GM20000 (cell line): ENCODE results near the gene VWA8.

Source experiments
- DNase-seq: peaks from one replicate; pipeline ENCODE4 v3.0.0; 2012; ENCODE audit warnings: low spot score
- TF ChIP-seq, protein P1 (sequence below): IDR thresholded peaks from 2 replicates; pipeline ENCODE4 v1.5.1; 2012; ENCODE audit warnings: mild to moderate bottlenecking, control low read depth; ENCODE audit errors: extremely low read depth, missing control alignments

The VWA8 gene

DNA sequence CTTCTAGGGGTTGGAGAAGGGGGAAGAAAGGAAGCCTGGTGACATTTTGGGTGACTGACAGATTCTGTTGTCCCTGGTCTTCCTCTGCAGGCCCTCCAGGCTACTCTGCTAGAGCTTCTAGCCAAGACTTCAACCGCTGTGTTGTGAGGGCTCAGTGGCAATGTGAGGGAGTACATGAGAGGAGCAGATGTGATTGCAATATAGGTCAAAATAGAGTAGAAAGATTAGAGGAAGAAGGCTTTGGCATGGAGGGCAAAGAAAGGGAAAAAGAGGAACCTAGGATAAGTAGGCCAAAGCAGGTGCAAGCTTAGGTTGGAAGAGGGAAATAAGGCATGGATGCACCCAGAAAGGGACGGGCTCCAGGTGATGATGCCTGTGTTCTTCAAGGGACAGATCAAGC is 286.7 kb downstream of the VWA8 start:
- TF ChIP-seq, protein P1, sequence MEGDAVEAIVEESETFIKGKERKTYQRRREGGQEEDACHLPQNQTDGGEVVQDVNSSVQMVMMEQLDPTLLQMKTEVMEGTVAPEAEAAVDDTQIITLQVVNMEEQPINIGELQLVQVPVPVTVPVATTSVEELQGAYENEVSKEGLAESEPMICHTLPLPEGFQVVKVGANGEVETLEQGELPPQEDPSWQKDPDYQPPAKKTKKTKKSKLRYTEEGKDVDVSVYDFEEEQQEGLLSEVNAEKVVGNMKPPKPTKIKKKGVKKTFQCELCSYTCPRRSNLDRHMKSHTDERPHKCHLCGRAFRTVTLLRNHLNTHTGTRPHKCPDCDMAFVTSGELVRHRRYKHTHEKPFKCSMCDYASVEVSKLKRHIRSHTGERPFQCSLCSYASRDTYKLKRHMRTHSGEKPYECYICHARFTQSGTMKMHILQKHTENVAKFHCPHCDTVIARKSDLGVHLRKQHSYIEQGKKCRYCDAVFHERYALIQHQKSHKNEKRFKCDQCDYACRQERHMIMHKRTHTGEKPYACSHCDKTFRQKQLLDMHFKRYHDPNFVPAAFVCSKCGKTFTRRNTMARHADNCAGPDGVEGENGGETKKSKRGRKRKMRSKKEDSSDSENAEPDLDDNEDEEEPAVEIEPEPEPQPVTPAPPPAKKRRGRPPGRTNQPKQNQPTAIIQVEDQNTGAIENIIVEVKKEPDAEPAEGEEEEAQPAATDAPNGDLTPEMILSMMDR: no peak
- no peak for DNase-seq

DNA sequence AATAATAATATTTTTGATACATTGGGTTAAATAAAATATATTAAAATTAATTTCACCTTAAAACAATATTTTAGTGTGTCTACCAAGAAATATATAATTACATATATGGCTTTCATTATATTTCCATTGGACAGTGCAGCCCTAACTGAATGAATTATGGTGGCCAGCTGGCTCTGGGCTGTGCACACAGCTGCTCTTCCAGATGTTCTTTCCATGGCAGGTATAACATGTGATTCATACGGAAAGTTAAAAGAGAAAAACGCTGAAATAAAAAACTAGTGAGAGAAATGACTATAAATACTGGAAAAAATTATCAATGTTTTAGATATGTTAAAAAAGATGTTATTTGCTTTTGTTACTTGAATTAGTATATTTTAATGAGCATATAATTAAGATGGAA is 287.3 kb downstream of the VWA8 start:
- TF ChIP-seq, protein P1: no peak

DNA sequence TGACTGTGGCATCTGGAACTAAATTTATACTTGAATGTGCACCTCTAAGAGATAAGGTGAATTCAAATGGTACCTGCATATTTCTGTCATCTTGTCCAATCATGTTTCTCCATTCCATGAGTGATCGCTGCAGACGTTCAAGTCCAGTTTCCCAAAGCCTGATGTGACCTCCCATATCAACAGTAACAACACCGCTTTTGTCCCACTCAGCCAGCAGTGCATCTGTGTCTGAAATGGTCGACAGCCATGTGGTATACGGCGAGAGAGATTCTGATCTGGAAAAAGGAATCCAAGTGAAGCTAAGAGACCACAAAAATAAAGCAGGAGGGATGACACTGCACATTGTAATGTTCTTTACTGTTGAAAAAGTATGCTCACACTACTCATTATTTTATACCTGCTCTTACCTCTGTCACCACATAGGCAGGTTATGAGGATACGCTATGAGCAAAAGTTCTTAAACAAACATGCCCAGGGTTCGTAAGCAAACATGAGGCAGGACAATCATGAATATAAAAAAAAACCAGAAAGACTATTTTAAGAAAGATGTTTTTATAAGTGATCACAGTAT is 290.0 kb downstream of the VWA8 start:
- no peak for DNase-seq
- TF ChIP-seq, protein P1: no peak

More for the DNA sequence above, 287.3 kb downstream of the VWA8 start:
- DNase-seq: no peak

DNA sequence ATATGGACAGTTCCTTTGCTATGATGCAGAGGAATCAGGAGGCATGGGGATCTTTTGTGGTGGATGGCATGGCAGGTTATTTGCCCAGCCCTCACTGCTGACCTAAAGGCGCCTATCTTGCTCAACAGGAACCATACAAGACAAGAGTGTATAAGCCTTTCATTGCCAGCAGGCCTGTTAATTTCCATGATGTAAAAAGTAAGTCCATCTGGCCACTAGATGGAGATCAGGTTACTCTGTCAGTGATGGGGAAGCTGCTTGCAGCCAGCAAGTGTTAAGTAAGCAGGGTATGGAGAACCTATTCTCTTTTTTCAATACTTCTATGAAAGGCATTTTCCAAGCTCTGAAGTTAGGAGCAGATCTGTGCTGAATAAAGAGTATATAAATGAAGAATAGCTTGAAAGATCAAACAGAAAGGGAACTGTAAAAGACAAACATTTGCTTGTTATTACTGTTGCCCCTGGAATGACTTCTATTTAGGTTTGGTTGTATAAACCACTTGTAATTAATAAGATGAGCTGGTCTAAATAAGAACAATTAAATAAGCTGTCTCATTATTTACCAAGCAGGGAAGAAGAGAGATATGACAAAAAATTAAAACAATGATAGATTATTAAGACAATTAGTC is 292.7 kb downstream of the VWA8 start:
- TF ChIP-seq, protein P1: peak; percentile 23
- peak; percentile 64 for DNase-seq

DNA sequence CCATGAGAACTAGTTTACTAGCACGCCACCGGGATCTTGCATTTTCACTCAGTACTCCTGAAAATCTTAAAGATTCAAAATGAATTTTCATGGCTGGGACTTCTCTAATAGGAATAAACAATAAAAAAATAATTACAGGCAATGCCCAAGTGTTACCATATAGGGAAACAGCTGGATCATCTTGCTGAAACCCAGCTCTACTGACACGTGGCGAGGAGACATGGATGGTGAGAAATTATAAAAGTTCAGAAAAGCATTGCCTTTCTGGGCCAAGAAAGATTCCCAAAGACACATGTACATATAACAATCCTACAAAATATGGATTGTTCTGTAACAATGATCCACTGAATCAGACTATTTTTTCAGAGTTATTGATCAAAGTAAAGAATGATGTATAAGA is 294.3 kb downstream of the VWA8 start:
- TF ChIP-seq, protein P1: no peak
- no peak for DNase-seq

DNA sequence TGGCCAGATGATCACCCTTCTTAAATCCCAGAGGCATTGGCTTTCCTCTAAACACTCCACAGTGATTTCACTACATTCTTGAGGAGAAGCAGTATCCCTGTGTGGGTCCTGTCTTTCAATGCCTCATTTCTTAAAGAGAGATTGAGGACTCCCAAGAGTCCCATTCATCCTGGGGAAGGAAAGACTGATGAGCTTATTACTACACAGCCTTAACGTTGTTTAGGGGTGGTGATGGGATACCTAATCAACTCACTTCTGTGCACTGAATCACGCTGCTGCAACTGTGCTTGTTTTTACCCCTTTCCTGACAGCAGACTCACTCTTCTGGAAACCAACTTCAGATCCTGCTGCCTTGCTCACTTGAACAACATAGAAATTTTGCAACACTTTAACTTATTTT is 300.5 kb downstream of the VWA8 start:
- no peak for DNase-seq

DNA sequence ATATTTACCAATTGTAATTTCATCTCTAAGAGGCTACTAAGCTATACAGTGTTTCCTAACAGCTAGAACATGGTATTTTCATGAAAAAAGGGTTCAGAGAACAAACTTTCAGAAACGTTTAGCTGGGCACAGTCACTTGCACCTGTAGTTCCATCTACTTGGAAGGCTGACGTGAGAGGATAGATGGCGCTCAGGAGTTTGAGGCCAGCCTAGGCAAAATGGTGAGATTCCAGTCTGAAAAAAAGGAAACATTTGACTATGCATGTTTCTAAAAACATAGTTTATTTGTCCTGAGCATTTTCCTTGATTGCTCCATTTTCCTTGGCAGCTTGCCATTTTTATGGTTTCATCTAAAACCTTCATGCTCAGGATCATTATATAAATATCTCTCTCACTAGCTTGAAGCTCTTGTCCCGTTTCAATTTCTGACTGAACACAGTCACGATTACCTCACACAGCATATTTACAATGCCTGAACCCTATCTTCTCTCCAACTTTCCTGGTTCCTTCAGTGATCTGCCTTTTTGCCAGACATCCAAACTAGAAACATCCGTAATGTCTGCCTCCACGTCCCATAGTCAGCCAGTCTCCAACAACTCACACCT is 302.8 kb downstream of the VWA8 start:
- TF ChIP-seq, protein P1: no peak
- no peak for DNase-seq

More for the DNA sequence above, 300.5 kb downstream of the VWA8 start:
- TF ChIP-seq, protein P1: no peak
